HepG2 (cell line): ENCODE results near the gene CCDC102B. TPM values are rescaled to one million over a fixed set of nuclear protein-coding genes. Genes with fewer than 3 reads are reported as not detected.

Source experiments
- ATAC-seq: fragments of 200-7000 bp; cut with Tn5 transposase; 3 replicates; pipeline ENCODE4 v1.9.1; 2020; ENCODE audit warnings: mild to moderate bottlenecking, moderate library complexity
- BruUV-seq: library from RNA; stranded (reverse); fragments of 400-500 nt; replicated peaks from 2 replicates; lab custom pipeline; 2021; lab: Mats Ljungman, UMichigan
- CTCF ChIA-PET: fragments of 300-600 bp; formaldehyde crosslinking; extraction: SDS; loops from one replicate; lab custom pipeline; 2021; ENCODE audit warnings: low total read pairs, inconsistent platforms, low intra/inter-chr PET ratio; lab: Yijun Ruan, JAX
- POLR2A ChIA-PET: fragments of 350-600 bp; sonication (Branson Sonifier 250); formaldehyde crosslinking; loops from one replicate; lab custom pipeline; 2020; ENCODE audit warnings: antibody characterized with exemption, inconsistent platforms; lab: Yijun Ruan, JAX
- DNase-seq: peaks from one replicate; pipeline ENCODE4 v3.0.0-alpha.2; 2015; ENCODE audit warnings: low spot score
- FAIRE-seq: peaks from 3 replicates; lab custom pipeline; 2011; peaks lifted over from hg19 to GRCh38; lab: Jason Lieb, UNC
- H2AFZ ChIP-seq: one replicate; pipeline ENCODE4 v1.6.1; 2011; ENCODE audit warnings: low read length, inconsistent platforms
- H3K27ac ChIP-seq: fragments of 300-600 bp; 3 replicates; pipeline ENCODE4 v1.8.0; 2011; ENCODE audit warnings: mixed run types, mild to moderate bottlenecking, mixed read lengths, low read length, inconsistent platforms; ENCODE audit not compliant: insufficient read depth; ENCODE audit errors: extremely low read length
- H3K27me3 ChIP-seq, 2 experiments: fragments of 200-600 bp in 1 of 2; 2 replicates in 1 of 2; 3 replicates in 1 of 2; pipeline versions ENCODE4 v1.6.0 to v1.8.0; 2011; ENCODE audit warnings: low read length in 2 of 2, mild to moderate bottlenecking in 2 of 2, moderate library complexity in 2 of 2, inconsistent platforms in 1 of 2; ENCODE audit not compliant: insufficient read depth in 2 of 2, control insufficient read depth in 1 of 2
- H3K36me3 ChIP-seq, 2 experiments: fragments of 200-600 bp in 1 of 2; replicated peaks in 1 of 2; 2 replicates in 1 of 2; 3 replicates in 1 of 2; pipeline versions ENCODE4 v1.5.1 to v1.8.0; 2011; ENCODE audit warnings: low read length in 2 of 2, inconsistent platforms in 1 of 2; ENCODE audit not compliant: insufficient read depth in 2 of 2, control insufficient read depth in 1 of 2
- H3K4me1 ChIP-seq: 2 replicates; pipeline ENCODE4 v1.5.1; 2012; ENCODE audit warnings: low read length, inconsistent platforms; ENCODE audit not compliant: insufficient read depth
- H3K4me2 ChIP-seq: 2 replicates; pipeline ENCODE4 v1.6.0; 2011; ENCODE audit warnings: low read depth, low read length, inconsistent platforms
- H3K4me3 ChIP-seq, 3 experiments: fragments of 200-600 bp in 1 of 3; sonication (generic), shearing (Covaris generic) in 1 of 3; replicated peaks in 1 of 3; 2 replicates each; pipeline ENCODE4 v1.5.1; 2011 to 2016; ENCODE audit warnings: low read length in 3 of 3, inconsistent platforms in 2 of 3, low read depth in 2 of 3, mild to moderate bottlenecking in 2 of 3, control low read depth in 1 of 3, mixed read lengths in 1 of 3; ENCODE audit not compliant: insufficient read depth in 1 of 3
- H3K79me2 ChIP-seq: one replicate; pipeline ENCODE4 v1.6.1; 2011; ENCODE audit warnings: low read length, inconsistent platforms; ENCODE audit not compliant: insufficient read depth
- H3K9ac ChIP-seq: 2 replicates; pipeline ENCODE4 v1.6.0; 2011; ENCODE audit warnings: mild to moderate bottlenecking, low read depth, low read length, inconsistent platforms; ENCODE audit not compliant: insufficient read depth
- H3K9me3 ChIP-seq: 2 replicates; pipeline ENCODE4 v1.5.1; 2012; ENCODE audit warnings: mild to moderate bottlenecking, low read length
- H4K20me1 ChIP-seq: 2 replicates; pipeline ENCODE4 v1.6.0; 2011; ENCODE audit warnings: inconsistent platforms, mild to moderate bottlenecking, low read length, moderate library complexity; ENCODE audit not compliant: insufficient read depth
- CTCF ChIP-seq: sonication (generic); formaldehyde crosslinking; IDR thresholded peaks from 2 replicates; pipeline ENCODE4 v1.5.0; 2020; ENCODE audit warnings: mild to moderate bottlenecking, missing genetic modification reagents, moderate library complexity
- ELK4 ChIP-seq: sonication (generic); formaldehyde crosslinking; IDR thresholded peaks from 2 replicates; pipeline ENCODE4 v1.9.0; 2021; ENCODE audit warnings: missing genetic modification reagents, borderline replicate concordance
- HMG20A ChIP-seq: IDR thresholded peaks from 2 replicates; pipeline ENCODE4 v1.6.1; 2016; ENCODE audit warnings: borderline replicate concordance
- MTF1 ChIP-seq: sonication (generic); formaldehyde crosslinking; IDR thresholded peaks from 2 replicates; pipeline ENCODE4 v1.5.0; 2020; ENCODE audit warnings: missing genetic modification reagents
- MXD3 ChIP-seq: IDR thresholded peaks from 2 replicates; pipeline ENCODE4 v1.6.1; 2016; ENCODE audit warnings: mild to moderate bottlenecking, missing biosample characterization, missing genetic modification reagents
- SP2 ChIP-seq: sonication (generic); formaldehyde crosslinking; IDR thresholded peaks from 2 replicates; pipeline ENCODE4 v1.5.1; 2020; ENCODE audit warnings: mild to moderate bottlenecking, missing genetic modification reagents
- ZBTB42 ChIP-seq: sonication (generic); formaldehyde crosslinking; IDR thresholded peaks from 2 replicates; pipeline ENCODE4 v1.5.0; 2020; ENCODE audit warnings: mild to moderate bottlenecking, missing genetic modification reagents
- ZNF30 ChIP-seq: sonication (generic); formaldehyde crosslinking; IDR thresholded peaks from 2 replicates; pipeline ENCODE4 v1.5.0; 2020; ENCODE audit warnings: mild to moderate bottlenecking, missing genetic modification reagents
- ZNF740 ChIP-seq: sonication (generic); formaldehyde crosslinking; IDR thresholded peaks from 2 replicates; pipeline ENCODE4 v1.4.0; 2020; ENCODE audit warnings: missing genetic modification reagents
- ZNF800 ChIP-seq: sonication (generic); formaldehyde crosslinking; IDR thresholded peaks from 2 replicates; pipeline ENCODE4 v1.4.0; 2020; ENCODE audit warnings: missing genetic modification reagents
- WGBS: methylation state at CpG from one replicate; pipeline ENCODE4 v1.1.6; 2017; ENCODE audit warnings: low lambda C conversion rate; 5-methylcytosine and 5-hydroxymethylcytosine counted together
- in situ Hi-C: cut with HindIII; loops from 2 replicates; pipeline ENCODE4 v1.10.0; 2017; ENCODE audit warnings: low pct_unique_long_range_greater_than_20kb; ENCODE audit not compliant: extremely low pct_ligation_motif_present
- intact Hi-C: fragments of 100-400 bp; cut with micrococcal nuclease; formaldehyde crosslinking; loops from one replicate; pipeline ENCODE4 v1.10.0; 2022; ENCODE audit not compliant: unreplicated experiment
- polyA plus RNA-seq, 8 experiments: library from polyadenylated mRNA; depleted of rRNA in 3 of 8; stranded (reverse) in 7 of 8; unstranded in 1 of 8; fragments of >200 nt; fragmentation: Illumina TruSeq in 4 of 8; extraction: Trizol in 4 of 8; gene quantifications; 2 replicates each; pipeline versions ENCODE4 v1.2.1 to v1.2.3, GENCODE V29; 2011 to 2016; ENCODE audit warnings: low read depth in 4 of 8, missing spikeins in 1 of 8, mixed read lengths in 1 of 8; ENCODE audit not compliant: insufficient read depth in 1 of 8
- total RNA-seq, 5 experiments: library from RNA; depleted of rRNA; stranded (reverse); fragments of >200 nt; fragmentation: Illumina TruSeq; extraction: Trizol; gene quantifications; 2 replicates each; pipeline ENCODE4 v1.2.3, GENCODE V29; 2016; ENCODE audit warnings: low read depth in 1 of 5

Gene CCDC102B
- total and polyA plus RNA-seq, 2 of the 13 experiments (the other 11 are each of a cell fraction or from before 2014, with no cell fraction given) = 2.3 to 3.7 TPM

GRCh38 chr18:68962623-68963022, 164.7 kb downstream of the CCDC102B start (continued):
- TF ChIP-seq ZBTB42 (CRISPR knock-in tag) (no peak), CTCF (no peak), MTF1 (CRISPR knock-in tag) (no peak), MXD3 (CRISPR knock-in tag) (no peak)

GRCh38 chr18:68965817-68966216, 167.9 kb downstream of the CCDC102B start:
- no peak overlapping the region for H3K4me3 ChIP-seq
- WGBS = 1% methylated on average over 3 of the region's 3 CpGs
- DNase-seq = no peak
- H3K79me2 ChIP-seq = no peaks in the 10 kb centered on the region
- TF ChIP-seq SP2 = no peak
- TF ChIP-seq ZNF30 (CRISPR knock-in tag) = no peak
- no peak for TF ChIP-seq ZNF800 (CRISPR knock-in tag)
- no peak for TF ChIP-seq HMG20A (CRISPR knock-in tag)
- no peak for TF ChIP-seq ZNF740 (CRISPR knock-in tag)
- no peak for TF ChIP-seq ELK4
- TF ChIP-seq, all 625 proteins: peak for 0
- no peak overlapping the region for H3K27ac ChIP-seq
- H2AFZ ChIP-seq = no peak overlapping the region
- H4K20me1 ChIP-seq = no peaks in the 10 kb centered on the region
- no peaks in the 10 kb centered on the region for H3K4me1 ChIP-seq
- no peak overlapping the region for H3K4me2 ChIP-seq
- no peaks in the 10 kb centered on the region for H3K36me3 ChIP-seq
- intact Hi-C loops (no loop called here), in situ Hi-C loops (no loop called here)
- no peak for ATAC-seq
- ChIA-PET POLR2A (no interaction called here), CTCF (no interaction called here)
- BruUV-seq = no TSS peak
- no peak overlapping the region for H3K9ac ChIP-seq
- H3K27me3 ChIP-seq = no peaks in the 10 kb centered on the region
- H3K9me3 ChIP-seq = no peaks in the 10 kb centered on the region
- FAIRE-seq = no peak
